HepG2 (cell line): ENCODE results near the gene KCNK18.

Experiments used
- BRD4 ChIP-seq: sonication (generic); formaldehyde crosslinking; IDR thresholded peaks from 2 replicates; pipeline ENCODE4 v1.4.0; 2020; ENCODE audit warnings: missing genetic modification reagents
- CCAR2 ChIP-seq: fragments of 200-400 bp; formaldehyde crosslinking; optimal IDR thresholded peaks from 2 replicates; pipeline ENCODE3; 2018; ENCODE audit warnings: low read depth, mild to moderate bottlenecking, low read length, moderate library complexity
- CSRNP2 ChIP-seq: sonication (generic); formaldehyde crosslinking; conservative IDR thresholded peaks from 2 replicates; pipeline ENCODE4 v1.8.0; 2022; ENCODE audit warnings: low read depth, missing genetic modification reagents
- CTCF ChIP-seq: sonication (generic); formaldehyde crosslinking; IDR thresholded peaks from 2 replicates; pipeline ENCODE4 v1.5.0; 2020; ENCODE audit warnings: mild to moderate bottlenecking, missing genetic modification reagents, moderate library complexity
- GABPA ChIP-seq, 2 experiments: IDR thresholded peaks; 2 replicates each; pipeline ENCODE4 v1.6.1; 2011 to 2016; ENCODE audit warnings: low read depth in 2 of 2, low read length in 1 of 2, missing biosample characterization in 1 of 2, missing genetic modification characterization in 1 of 2
- MLLT10 ChIP-seq: sonication (generic); formaldehyde crosslinking; IDR thresholded peaks from 2 replicates; pipeline ENCODE4 v1.4.0; 2020; ENCODE audit warnings: missing genetic modification reagents
- POLR2A ChIP-seq, 2 experiments: IDR thresholded peaks; 2 replicates each; pipeline ENCODE4 v1.6.1; 2011; ENCODE audit warnings: low read depth in 2 of 2, low read length in 2 of 2, mild to moderate bottlenecking in 1 of 2, moderate library complexity in 1 of 2; ENCODE audit not compliant: insufficient read depth in 1 of 2
- RAD51 ChIP-seq: fragments of 450-650 bp; IDR thresholded peaks from 2 replicates; pipeline ENCODE4 v1.6.1; 2016; ENCODE audit warnings: borderline replicate concordance
- SRF ChIP-seq: IDR thresholded peaks from 2 replicates; pipeline ENCODE4 v1.6.1; 2011; ENCODE audit warnings: mild to moderate bottlenecking, low read depth, low read length, moderate library complexity
- SRSF1 ChIP-seq: fragments of 200-400 bp; formaldehyde crosslinking; optimal IDR thresholded peaks from 2 replicates; pipeline ENCODE3; 2017; ENCODE audit warnings: mild to moderate bottlenecking, low read depth, low read length, moderate library complexity

- no peak for TF ChIP-seq CCAR2
- TF ChIP-seq CSRNP2 (CRISPR knock-in tag): no peak
- no peak for TF ChIP-seq POLR2A (IDR thresholded peaks at IDR 0.05; ENCODE audit: insufficient read depth in 1 of 2, low read depth in 2 of 2, low read length in 2 of 2)
- no peak for TF ChIP-seq GABPA (IDR thresholded peaks at IDR 0.05; ENCODE audit: low read depth, low read length)
- no peak for TF ChIP-seq GABPA (CRISPR knock-in tag; IDR thresholded peaks at IDR 0.05; ENCODE audit: low read depth)
- TF ChIP-seq MLLT10 (CRISPR knock-in tag): no peak
- no peak for TF ChIP-seq CTCF
- no peak for TF ChIP-seq BRD4 (CRISPR knock-in tag)
- no peak for TF ChIP-seq RAD51
- TF ChIP-seq SRF: no peak
- no peak for TF ChIP-seq SRSF1
Measured at GRCh38 chr10:117162093-117163060, 34.9 kb upstream of the KCNK18 start.
